ENCODE measurements around the gene CNPY3.
A peak's percentile ranks its signal among the peaks of the same experiment; 100 is the strongest.

GRCh38 chr6:42979523-42980177 lies 50.4 kb downstream of the CNPY3 start:
- TF ChIP-seq CTCF (IDR thresholded peaks at IDR 0.05), result peak in 2 of 6 experiments; percentile 14 to 17
- no peak for TF ChIP-seq POLR2A (IDR thresholded peaks at IDR 0.05)

Measured in Peyer's patch (tissue), 4 donors.